H1 (cell line): Measurements from ENCODE around the gene EBPL.

Source experiments
- POLR2A ChIP-seq, 2 experiments: IDR thresholded peaks; 1 replicate in 1 of 2; 2 replicates in 1 of 2; pipeline ENCODE4 v1.6.1; 2011; ENCODE audit warnings: low read depth in 2 of 2, low read length in 2 of 2, mild to moderate bottlenecking in 2 of 2; ENCODE audit errors: control extremely low read depth in 1 of 2
- POLR2AphosphoS5 ChIP-seq: IDR thresholded peaks from 2 replicates; pipeline ENCODE4 v1.6.1; 2011; ENCODE audit warnings: low read depth, low read length
- RXRA ChIP-seq: IDR thresholded peaks from 2 replicates; pipeline ENCODE4 v1.6.1; 2011; ENCODE audit warnings: low read depth, mild to moderate bottlenecking, low read length, moderate library complexity; ENCODE audit not compliant: insufficient read depth

GRCh38 chr13:49731766-49732165 is 40.5 kb upstream of the EBPL start:
- no peak for TF ChIP-seq POLR2AphosphoS5
- TF ChIP-seq POLR2A (IDR thresholded peaks at IDR 0.05; ENCODE audit: control extremely low read depth in 1 of 2, low read depth in 2 of 2, low read length in 2 of 2) = no peak
- TF ChIP-seq RXRA = no peak
